DOHH2 (cell line): ENCODE results near the gene RAB26.

ENCODE experiments used
- H3F3A ChIP-seq: fragments of 200-600 bp; sonication (generic), shearing (Covaris generic); 2 replicates; pipeline ENCODE4 v1.6.0; 2016; ENCODE audit warnings: antibody characterized with exemption, mild to moderate bottlenecking; ENCODE audit not compliant: control insufficient read depth, insufficient read depth
- H3K27ac ChIP-seq: fragments of 200-600 bp; sonication (generic); 2 replicates; pipeline ENCODE4 v1.5.1; 2014; ENCODE audit warnings: low read depth, mild to moderate bottlenecking, low read length, moderate library complexity
- H3K27me3 ChIP-seq: fragments of 200-600 bp; sonication (generic); 2 replicates; pipeline ENCODE4 v1.6.1; 2014; ENCODE audit warnings: mild to moderate bottlenecking, low read length, mixed read lengths; ENCODE audit not compliant: control insufficient read depth
- H3K36me3 ChIP-seq: fragments of 200-600 bp; sonication (generic); 2 replicates; pipeline ENCODE4 v1.6.1; 2014; ENCODE audit warnings: mild to moderate bottlenecking, low read length, moderate library complexity, mixed read lengths; ENCODE audit not compliant: control insufficient read depth
- H3K4me1 ChIP-seq: fragments of 200-600 bp; sonication (generic); 2 replicates; pipeline ENCODE4 v1.6.1; 2014; ENCODE audit warnings: mild to moderate bottlenecking, low read length, mixed read lengths; ENCODE audit not compliant: control insufficient read depth
- H3K4me2 ChIP-seq: fragments of 200-600 bp; sonication (generic); 2 replicates; pipeline ENCODE4 v1.6.0; 2014; ENCODE audit warnings: mild to moderate bottlenecking, low read length, moderate library complexity
- H3K4me3 ChIP-seq: fragments of 200-600 bp; sonication (generic); 2 replicates; pipeline ENCODE4 v1.5.1; 2014; ENCODE audit warnings: mild to moderate bottlenecking, low read length, mixed read lengths
- H3K79me2 ChIP-seq: fragments of 200-600 bp; sonication (generic); 2 replicates; pipeline ENCODE4 v1.6.1; 2014; ENCODE audit warnings: mild to moderate bottlenecking, low read length, mixed read lengths; ENCODE audit not compliant: control insufficient read depth
- H3K9me2 ChIP-seq: fragments of 200-600 bp; sonication (generic); replicated peaks from 2 replicates; pipeline ENCODE4 v1.6.1; 2014; ENCODE audit warnings: mild to moderate bottlenecking, low read length, mixed read lengths; ENCODE audit not compliant: control insufficient read depth
- H3K9me3 ChIP-seq: fragments of 200-600 bp; sonication (generic); 2 replicates; pipeline ENCODE4 v1.6.1; 2014; ENCODE audit warnings: antibody characterized with exemption, low read length, mixed read lengths; ENCODE audit not compliant: control insufficient read depth, insufficient read depth
- H4K20me1 ChIP-seq: fragments of 200-600 bp; sonication (generic); 2 replicates; pipeline ENCODE4 v1.6.0; 2014; ENCODE audit warnings: low read depth, mild to moderate bottlenecking, antibody characterized with exemption, low read length, moderate library complexity; ENCODE audit not compliant: control insufficient read depth, insufficient read depth
- CTCF ChIP-seq: fragments of 200-600 bp; sonication (generic); IDR thresholded peaks from one replicate; pipeline ENCODE4 v1.5.1; 2014; ENCODE audit warnings: antibody characterized with exemption, mild to moderate bottlenecking, low read depth, low read length; ENCODE audit not compliant: poor library complexity, severe bottlenecking
- EZH2phosphoT487 ChIP-seq: fragments of 200-600 bp; sonication (generic); IDR thresholded peaks from 2 replicates; pipeline ENCODE4 v1.6.1; 2017; ENCODE audit warnings: borderline replicate concordance, mild to moderate bottlenecking, antibody characterized with exemption, low read length, moderate library complexity, mixed read lengths

Gene RAB26

GRCh38 chr16:2173366-2173765 lies 24.9 kb downstream of the RAB26 start:
- H3K27ac ChIP-seq, result no peak overlapping the region

GRCh38 chr16:2173916-2174315 lies 25.5 kb downstream of the RAB26 start:
- Histone ChIP-seq H3F3A (no peaks in the 10 kb centered on the region), H3K27ac (no peak overlapping the region), H3K9me2 (no peaks in the 10 kb centered on the region), H3K4me3 (no peak overlapping the region), H3K27me3 (no peaks in the 10 kb centered on the region), H3K4me2 (no peak overlapping the region), H3K79me2 (no peaks in the 10 kb centered on the region), H3K36me3 (peaks cover 67% of the 10 kb centered on the region), H3K9me3 (no peaks in the 10 kb centered on the region), H3K4me1 (no peaks in the 10 kb centered on the region), H4K20me1 (no peaks in the 10 kb centered on the region)
- TF ChIP-seq EZH2phosphoT487 (no peak), CTCF (no peak)

More at GRCh38 chr16:2173366-2173765, 24.9 kb downstream of the RAB26 start:
- Histone ChIP-seq H3F3A (no peaks in the 10 kb centered on the region), H3K36me3 (peaks cover 68% of the 10 kb centered on the region), H3K4me2 (no peak overlapping the region), H3K79me2 (no peaks in the 10 kb centered on the region), H3K4me1 (no peaks in the 10 kb centered on the region), H4K20me1 (no peaks in the 10 kb centered on the region), H3K9me3 (no peaks in the 10 kb centered on the region), H3K9me2 (no peaks in the 10 kb centered on the region), H3K4me3 (no peak overlapping the region), H3K27me3 (no peaks in the 10 kb centered on the region)
- no peak for TF ChIP-seq EZH2phosphoT487
- TF ChIP-seq CTCF, result no peak

- TF ChIP-seq CTCF (no peak), EZH2phosphoT487 (no peak)
- Histone ChIP-seq H3K4me2 (no peak overlapping the region), H3K4me3 (no peak overlapping the region), H3K36me3 (peaks cover 64% of the 10 kb centered on the region), H3K4me1 (no peaks in the 10 kb centered on the region), H3K27ac (no peak overlapping the region), H3K9me2 (no peaks in the 10 kb centered on the region), H3F3A (no peaks in the 10 kb centered on the region), H3K9me3 (no peaks in the 10 kb centered on the region), H4K20me1 (no peaks in the 10 kb centered on the region), H3K79me2 (no peaks in the 10 kb centered on the region), H3K27me3 (no peaks in the 10 kb centered on the region)
Measured at GRCh38 chr16:2174396-2175131, 26.1 kb downstream of the RAB26 start.
